T-helper 22 cell (primary cell): Measurements from ENCODE around the gene C1orf35.

Experiments
- DNase-seq: peaks from one replicate; pipeline ENCODE4 v3.0.0-alpha.2; 2020; ENCODE audit warnings: low read depth

Gene C1orf35

DNA sequence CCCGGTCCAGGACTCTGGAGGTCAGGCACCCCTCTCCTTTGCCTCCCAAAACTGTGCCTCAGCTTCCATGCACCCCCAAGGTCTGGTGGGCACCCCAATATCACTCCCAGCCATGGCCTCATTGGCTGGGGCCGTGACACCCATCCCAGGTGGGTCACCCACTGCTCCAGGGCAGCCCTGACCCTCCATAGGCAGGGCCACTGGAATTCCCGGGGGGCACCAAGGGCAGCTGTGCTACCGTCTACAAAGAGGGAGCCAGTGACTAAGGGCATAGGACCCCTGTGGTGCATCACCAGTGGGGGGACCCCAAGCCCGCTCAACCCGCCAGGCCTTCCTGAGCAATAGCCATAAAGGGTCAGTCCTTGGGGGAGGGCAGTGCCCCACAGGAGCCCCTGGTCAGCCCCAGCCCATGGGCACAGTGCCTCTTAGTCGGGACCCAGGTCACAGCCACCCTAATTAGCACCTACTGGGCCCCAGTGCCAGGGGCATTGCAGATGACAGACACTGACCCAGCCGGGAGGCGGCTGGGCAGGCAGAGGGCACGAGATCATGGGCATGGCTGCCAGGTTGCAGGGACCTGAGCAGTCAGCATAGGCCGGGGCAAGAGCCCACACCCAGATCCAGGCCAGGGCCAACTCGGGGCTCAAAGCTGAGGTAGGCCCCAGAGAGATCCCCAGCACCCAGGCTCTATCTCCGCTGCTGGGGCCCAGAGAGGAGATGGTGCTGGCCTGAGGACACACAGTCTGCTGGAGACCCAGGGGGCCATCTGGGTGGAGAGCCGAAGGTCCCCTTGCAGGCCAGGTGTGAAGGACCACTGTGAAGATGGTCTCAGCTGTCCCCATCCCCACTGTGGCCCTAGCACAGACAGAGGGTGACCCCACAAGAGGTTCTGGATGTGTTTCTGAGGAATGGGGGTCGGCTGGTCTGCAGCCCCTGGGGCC lies 39.6 kb downstream of the C1orf35 start:
- no peak for DNase-seq

DNA sequence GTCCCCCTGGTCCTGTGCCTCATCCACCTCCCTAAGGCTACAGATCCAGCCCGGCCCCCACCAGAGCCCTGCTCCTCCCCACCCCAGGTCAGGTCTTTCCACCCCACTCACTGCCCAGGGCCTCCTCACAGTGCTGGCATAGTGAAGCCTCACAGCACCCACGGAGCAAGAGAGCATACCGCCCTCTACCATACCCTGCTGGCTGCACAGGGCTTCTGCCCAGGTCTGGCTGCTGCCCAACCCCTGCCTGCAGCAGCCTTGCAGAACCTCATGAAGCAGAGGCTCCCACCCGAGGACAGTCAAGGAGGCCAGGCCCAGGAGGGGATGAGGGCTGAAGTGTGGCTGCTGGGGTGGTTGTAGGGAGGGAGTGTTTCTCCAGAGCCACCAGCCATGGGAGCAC lies 40.3 kb downstream of the C1orf35 start:
- no peak for DNase-seq

DNA sequence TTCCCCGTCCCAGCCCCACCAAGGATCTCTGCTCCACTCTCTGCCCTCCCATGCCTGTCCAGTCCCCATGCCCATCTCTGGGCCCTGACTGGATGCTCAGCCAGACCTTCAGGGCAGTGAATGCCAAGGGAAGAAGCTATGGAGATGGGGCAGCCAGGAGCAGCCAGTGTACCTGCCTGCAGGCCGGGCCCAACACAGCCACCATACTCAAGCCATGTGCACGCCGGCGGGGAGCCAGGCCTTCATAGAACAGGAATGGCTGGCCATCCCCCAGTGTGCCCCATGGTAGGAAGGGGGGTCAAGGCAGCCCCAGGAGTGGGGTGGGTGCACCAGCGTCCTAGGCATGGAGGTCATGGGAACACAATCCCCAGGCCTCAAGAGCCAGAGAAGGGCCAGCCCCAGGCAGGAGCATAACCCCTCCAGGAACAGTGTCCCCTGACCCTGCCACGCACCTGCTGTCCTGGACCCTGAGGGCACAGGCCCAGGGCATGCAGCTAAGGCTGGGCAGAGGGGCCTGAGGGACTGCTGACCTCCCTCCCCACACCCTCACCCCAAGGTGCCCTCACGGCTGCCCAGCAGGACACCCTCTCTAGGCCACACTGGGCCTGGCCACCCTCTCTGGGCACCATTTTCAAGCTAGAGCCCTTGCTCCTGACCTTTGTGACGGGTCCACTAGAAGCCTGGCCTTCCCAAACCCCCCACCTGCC lies 40.9 kb downstream of the C1orf35 start:
- DNase-seq: no peak

DNA sequence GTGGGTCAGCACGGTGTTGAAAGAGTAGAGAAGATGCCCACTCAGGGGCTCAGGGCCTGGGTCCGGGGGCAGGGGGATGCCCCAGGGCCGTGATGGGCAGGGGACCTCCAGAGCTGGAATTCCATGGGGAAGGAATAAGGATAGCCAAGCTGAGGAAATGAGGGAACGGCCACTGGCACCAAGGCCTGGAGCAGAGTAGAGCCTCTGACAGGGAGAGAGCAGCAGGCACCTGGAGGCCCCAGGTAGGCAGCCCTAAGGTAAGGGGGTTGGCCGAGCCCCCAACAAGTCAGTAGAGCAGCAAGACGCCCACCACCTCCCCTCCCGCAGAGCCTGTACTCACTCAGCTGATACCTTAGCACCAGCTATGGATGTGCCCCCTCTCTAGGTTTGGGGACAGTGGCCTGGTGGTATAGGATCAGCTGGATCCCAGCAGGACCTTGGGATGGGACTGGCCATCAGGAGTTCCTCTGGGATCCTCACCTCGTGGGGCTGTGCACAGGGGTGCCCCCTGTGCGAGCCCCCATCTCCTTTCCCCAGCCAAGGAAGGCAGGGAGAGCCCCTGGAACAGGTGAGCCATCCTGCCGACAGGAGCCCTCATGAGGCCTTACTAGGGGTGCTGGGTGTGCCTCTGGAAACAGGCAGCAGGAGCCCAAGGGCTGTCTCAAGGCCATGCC lies 41.6 kb downstream of the C1orf35 start:
- DNase-seq: no peak

DNA sequence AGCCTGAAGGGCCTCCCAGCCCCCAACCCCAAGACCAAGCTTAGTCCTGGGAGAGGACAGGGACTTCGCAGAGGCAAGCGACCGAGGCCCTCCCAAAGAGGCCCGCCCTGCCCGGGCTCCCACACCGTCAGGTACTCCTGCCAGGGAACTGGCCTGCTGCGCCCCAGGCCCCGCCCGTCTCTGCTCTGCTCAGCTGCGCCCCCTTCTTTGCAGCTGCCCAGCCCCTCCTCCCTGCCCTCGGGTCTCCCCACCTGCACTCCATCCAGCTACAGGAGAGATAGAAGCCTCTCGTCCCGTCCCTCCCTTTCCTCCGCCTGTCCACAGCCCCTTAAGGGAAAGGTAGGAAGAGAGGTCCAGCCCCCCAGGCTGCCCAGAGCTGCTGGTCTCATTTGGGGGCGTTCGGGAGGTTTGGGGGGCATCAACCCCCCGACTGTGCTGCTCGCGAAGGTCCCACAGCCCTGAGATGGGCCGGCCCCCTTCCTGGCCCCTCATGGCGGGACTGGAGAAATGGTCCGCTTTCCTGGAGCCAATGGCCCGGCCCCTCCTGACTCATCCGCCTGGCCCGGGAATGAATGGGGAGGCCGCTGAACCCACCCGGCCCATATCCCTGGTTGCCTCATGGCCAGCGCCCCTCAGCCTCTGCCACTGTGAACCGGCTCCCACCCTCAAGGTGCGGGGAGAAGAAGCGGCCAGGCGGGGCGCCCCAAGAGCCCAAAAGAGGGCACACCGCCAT lies 42.5 kb downstream of the C1orf35 start:
- DNase-seq: no peak

DNA sequence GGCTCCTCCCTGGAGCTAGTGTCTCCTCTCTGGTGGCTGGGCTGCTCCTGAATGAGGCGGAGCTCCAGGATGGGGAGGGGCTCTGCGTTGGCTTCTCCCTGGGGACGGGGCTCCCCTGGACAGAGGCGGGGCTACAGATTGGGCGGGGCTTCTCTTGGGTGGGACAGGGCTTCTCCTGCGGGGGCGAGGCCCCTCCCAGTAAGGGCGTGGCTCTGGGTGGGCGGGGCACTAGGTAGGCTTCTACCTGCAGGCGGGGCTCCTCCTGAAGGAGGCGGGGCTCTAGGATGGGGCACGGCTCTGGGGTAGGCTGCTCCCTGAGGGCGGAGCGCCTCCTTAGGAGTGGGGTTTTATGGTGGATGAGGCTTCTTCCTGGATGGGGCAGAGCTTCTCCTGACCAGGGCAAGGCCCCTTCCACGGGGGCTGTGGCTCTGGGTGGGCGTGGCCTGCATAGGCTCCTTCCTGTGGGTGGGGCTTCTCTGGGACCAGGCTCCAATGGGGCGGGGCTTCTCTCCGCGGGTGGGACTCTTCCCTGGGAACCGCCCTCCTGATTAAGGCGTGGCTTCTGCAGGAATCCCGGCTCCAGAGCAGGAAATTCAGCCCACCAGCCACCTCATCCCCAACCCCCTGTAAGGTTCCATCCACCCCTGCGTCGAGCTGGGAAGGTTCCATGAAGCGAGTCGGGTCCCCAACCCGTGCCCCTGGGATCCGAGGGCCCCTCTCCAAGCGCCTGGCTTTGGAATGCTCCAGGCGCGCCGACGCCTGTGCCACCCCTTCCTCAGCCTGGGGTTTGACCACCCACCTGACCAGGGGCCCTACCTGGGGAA lies 43.3 kb downstream of the C1orf35 start:
- DNase-seq: peak; percentile 71

DNA sequence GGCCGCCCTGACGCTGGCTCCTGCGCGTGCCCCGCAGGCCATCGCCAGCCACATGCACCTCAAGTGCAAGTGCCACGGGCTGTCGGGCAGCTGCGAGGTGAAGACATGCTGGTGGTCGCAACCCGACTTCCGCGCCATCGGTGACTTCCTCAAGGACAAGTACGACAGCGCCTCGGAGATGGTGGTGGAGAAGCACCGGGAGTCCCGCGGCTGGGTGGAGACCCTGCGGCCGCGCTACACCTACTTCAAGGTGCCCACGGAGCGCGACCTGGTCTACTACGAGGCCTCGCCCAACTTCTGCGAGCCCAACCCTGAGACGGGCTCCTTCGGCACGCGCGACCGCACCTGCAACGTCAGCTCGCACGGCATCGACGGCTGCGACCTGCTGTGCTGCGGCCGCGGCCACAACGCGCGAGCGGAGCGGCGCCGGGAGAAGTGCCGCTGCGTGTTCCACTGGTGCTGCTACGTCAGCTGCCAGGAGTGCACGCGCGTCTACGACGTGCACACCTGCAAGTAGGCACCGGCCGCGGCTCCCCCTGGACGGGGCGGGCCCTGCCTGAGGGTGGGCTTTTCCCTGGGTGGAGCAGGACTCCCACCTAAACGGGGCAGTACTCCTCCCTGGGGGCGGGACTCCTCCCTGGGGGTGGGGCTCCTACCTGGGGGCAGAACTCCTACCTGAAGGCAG lies 44.0 kb downstream of the C1orf35 start:
- DNase-seq: peak; percentile 71

DNA sequence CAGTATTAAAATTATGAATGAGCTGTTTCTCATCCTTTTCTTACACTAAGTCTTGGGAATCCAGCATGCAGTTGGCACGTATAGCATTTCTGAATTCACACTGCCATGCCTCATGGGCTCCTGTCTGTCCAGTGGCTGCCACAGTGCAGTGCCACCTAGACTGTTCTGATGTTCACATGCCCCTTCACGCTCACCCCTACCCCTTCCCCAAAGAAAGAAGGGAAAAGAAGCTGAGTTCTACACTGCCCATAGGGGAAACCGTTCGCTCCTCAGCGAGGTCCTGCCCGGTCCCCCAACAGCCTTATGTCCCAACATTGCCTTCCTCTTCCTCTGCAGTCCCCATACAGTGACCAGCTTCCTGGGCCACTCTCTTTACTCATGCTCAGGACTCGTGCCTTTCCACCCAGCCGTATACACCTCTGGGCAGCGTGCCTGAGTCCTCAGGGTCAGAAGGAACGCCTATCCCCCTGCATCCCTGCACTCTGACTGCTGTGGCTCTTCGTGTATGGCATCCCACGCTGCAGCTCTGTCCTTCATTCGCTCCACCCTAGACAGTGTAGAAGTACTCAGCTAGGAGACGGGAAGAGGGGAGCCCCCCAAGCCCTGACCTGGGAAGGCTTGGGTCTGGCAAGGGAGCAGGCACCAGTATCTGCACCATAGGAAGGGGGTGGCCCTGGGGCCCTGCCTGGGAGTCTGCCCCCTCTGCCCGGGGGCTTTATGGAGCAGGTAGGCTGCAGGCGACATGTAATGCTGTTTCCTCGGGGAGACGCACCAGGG lies 44.8 kb downstream of the C1orf35 start:
- DNase-seq: no peak
